PFSK-1 (cell line): ENCODE measurements around the gene LRRC7.

Source experiments
- FOXP2 ChIP-seq: optimal IDR thresholded peaks from 2 replicates; pipeline ENCODE3; 2011; ENCODE audit warnings: borderline replicate concordance, control low read depth, inconsistent platforms; ENCODE audit not compliant: insufficient read depth; ENCODE audit errors: extremely low read length, extremely low read depth
- POLR2AphosphoS5 ChIP-seq: IDR thresholded peaks from 2 replicates; pipeline ENCODE4 v1.6.1; 2012; ENCODE audit warnings: low read depth, mild to moderate bottlenecking, control low read depth, low read length, moderate library complexity
- REST ChIP-seq, 2 experiments: IDR thresholded peaks; 2 replicates each; pipeline versions ENCODE4 v1.6.1 to v1.8.0; 2011 to 2012; ENCODE audit warnings: low read depth in 2 of 2, low read length in 2 of 2, control low read depth in 1 of 2, inconsistent platforms in 1 of 2, mild to moderate bottlenecking in 1 of 2, moderate library complexity in 1 of 2; ENCODE audit not compliant: insufficient read depth in 1 of 2
- SIN3A ChIP-seq: IDR thresholded peaks from 2 replicates; pipeline ENCODE4 v1.6.1; 2012; ENCODE audit warnings: mild to moderate bottlenecking, low read length, moderate library complexity, borderline replicate concordance; ENCODE audit not compliant: insufficient read depth
- TAF1 ChIP-seq: IDR thresholded peaks from 2 replicates; pipeline ENCODE4 v1.6.1; 2012; ENCODE audit warnings: low read length, control low read depth, borderline replicate concordance; ENCODE audit not compliant: insufficient read depth

LRRC7 gene

GRCh38 chr1:70101774-70102173 is 534.1 kb downstream of the LRRC7 start:
- TF ChIP-seq POLR2AphosphoS5 (no peak), TAF1 (no peak), REST (IDR thresholded peaks at IDR 0.05; ENCODE audit: insufficient read depth in 1 of 2, low read depth in 2 of 2, low read length in 2 of 2) (no peak), SIN3A (no peak), FOXP2 (no peak)

GRCh38 chr1:70103770-70104169 is 536.0 kb downstream of the LRRC7 start:
- TF ChIP-seq TAF1 (no peak), REST (IDR thresholded peaks at IDR 0.05; ENCODE audit: insufficient read depth in 1 of 2, low read depth in 2 of 2, low read length in 2 of 2) (no peak), POLR2AphosphoS5 (no peak), FOXP2 (no peak), SIN3A (no peak)

GRCh38 chr1:70109241-70109640 is 541.5 kb downstream of the LRRC7 start:
- TF ChIP-seq POLR2AphosphoS5 (no peak), FOXP2 (no peak), SIN3A (no peak), REST (IDR thresholded peaks at IDR 0.05; ENCODE audit: insufficient read depth in 1 of 2, low read depth in 2 of 2, low read length in 2 of 2) (no peak), TAF1 (no peak)

- TF ChIP-seq TAF1, result no peak
- no peak for TF ChIP-seq REST (IDR thresholded peaks at IDR 0.05; ENCODE audit: insufficient read depth in 1 of 2, low read depth in 2 of 2, low read length in 2 of 2)
- no peak for TF ChIP-seq FOXP2
- no peak for TF ChIP-seq SIN3A
- no peak for TF ChIP-seq POLR2AphosphoS5
These were observed 545.1 kb downstream of the LRRC7 start for GRCh38 chr1:70112838-70113237.

GRCh38 chr1:70115315-70115714 is 547.6 kb downstream of the LRRC7 start:
- TF ChIP-seq POLR2AphosphoS5 (no peak), TAF1 (no peak), FOXP2 (no peak), SIN3A (no peak), REST (IDR thresholded peaks at IDR 0.05; ENCODE audit: insufficient read depth in 1 of 2, low read depth in 2 of 2, low read length in 2 of 2) (no peak)
